HG02642 (cell line): ENCODE measurements around the gene C10orf143.
"Not testable (repeated sequence)": the region's sequence is repeated elsewhere in the genome, so short reads cannot be mapped to it uniquely, and the experiment has no call there.

ENCODE experiments used
- ATAC-seq: cut with Tn5 transposase; IDR thresholded peaks from one replicate; pipeline ENCODE4 v1.9.1; 2021; ENCODE audit warnings: mild to moderate bottlenecking; ENCODE audit not compliant: unreplicated experiment, poor library complexity

Gene C10orf143

GRCh38 chr10:130110246-130111112 lies at the start of gene C10orf143:
Gene C10orf143 (minus strand): TSS chr10:130110830. CDS start chr10:130110772, 58 bp downstream.
- peak; percentile 87 for ATAC-seq

- no peak for ATAC-seq
Observed at GRCh38 chr10:130159192-130159794, 48.7 kb upstream of the C10orf143 start.

GRCh38 chr10:130146042-130146441 lies 35.4 kb upstream of the C10orf143 start:
- no peak for ATAC-seq

GRCh38 chr10:130141878-130142277 lies 31.2 kb upstream of the C10orf143 start:
- peak; percentile 91 for ATAC-seq

- peak; percentile 21 for ATAC-seq
Observed at GRCh38 chr10:130141460-130141859, 30.8 kb upstream of the C10orf143 start.

- ATAC-seq = no peak
Observed at GRCh38 chr10:130141038-130141437, 30.4 kb upstream of the C10orf143 start.

- ATAC-seq = no peak
Observed at GRCh38 chr10:130140425-130140824, 29.8 kb upstream of the C10orf143 start.

GRCh38 chr10:130138479-130138866 lies 27.8 kb upstream of the C10orf143 start:
- ATAC-seq = no peak

- ATAC-seq = no peak
Observed at GRCh38 chr10:130137659-130138478, 27.2 kb upstream of the C10orf143 start.

GRCh38 chr10:130137090-130137448 lies 26.4 kb upstream of the C10orf143 start:
- ATAC-seq = no peak

GRCh38 chr10:130136226-130137089 lies 25.8 kb upstream of the C10orf143 start, which contains the start of gene GLRX3:
Gene GLRX3 (plus strand): TSS chr10:130136391. CDS start chr10:130136421, 30 bp downstream.
- ATAC-seq = peak; percentile 91

GRCh38 chr10:130135676-130136225 lies 25.1 kb upstream of the C10orf143 start:
- no peak for ATAC-seq

GRCh38 chr10:130128922-130129321 lies 18.3 kb upstream of the C10orf143 start:
- no peak for ATAC-seq

- no peak for ATAC-seq
Observed at GRCh38 chr10:130128062-130128781, 17.6 kb upstream of the C10orf143 start.

GRCh38 chr10:130127364-130128061 lies 16.9 kb upstream of the C10orf143 start:
- peak; percentile 95 for ATAC-seq

GRCh38 chr10:130121486-130122079 lies 11.0 kb upstream of the C10orf143 start:
- ATAC-seq = no peak

GRCh38 chr10:130117535-130117934 lies 6.9 kb upstream of the C10orf143 start:
- ATAC-seq = not testable (repeated sequence)

- not testable (repeated sequence) for ATAC-seq
Observed at GRCh38 chr10:130116942-130117341, 6.3 kb upstream of the C10orf143 start.
